ENCODE results near the gene COQ10A. TPM values are rescaled to one million over a fixed set of nuclear protein-coding genes. Genes with fewer than 3 reads are reported as not detected.
A peak's percentile ranks its signal among the peaks of the same experiment; 100 is the strongest.

Gene COQ10A
- total and polyA plus RNA-seq, 9 of the 15 experiments (the other 6 are each of a cell fraction or from before 2014, with no cell fraction given), result 3.1 to 26.4 (median 12.7) TPM

- no peak for TF ChIP-seq CHD7 (IDR thresholded peaks at IDR 0.05; ENCODE audit: low read depth, low read length)
- TF ChIP-seq ZBTB40 (IDR thresholded peaks at IDR 0.05), result 0 out of 2 replicates have a peak, but pooled peaks have one; percentile 18
- TF ChIP-seq ZBTB40 (CRISPR knock-in tag; IDR thresholded peaks at IDR 0.05), result no peak
- TF ChIP-seq PTTG1 (tag; IDR thresholded peaks at IDR 0.05; ENCODE audit: low read depth), result no peak
- TF ChIP-seq EP400 (IDR thresholded peaks at IDR 0.05), result peak; percentile 91
Observed at GRCh38 chr12:56299853-56300643, 33.3 kb downstream of the COQ10A start, which contains the start of gene CS (continued).

Measured in K562 (cell line).